Activated CD4-positive, alpha-beta T cell treated with anti-CD3 and anti-CD28 coated beads, Interleukin-2, Interleukin-6, amounts not matched to agents 100 ng/mL and 50 ng/mL, durations not matched to agents 16 hours and 8 hours (primary cell): Measurements from ENCODE around the gene DNAJC1.
"Not testable (repeated sequence)": the region's sequence is repeated elsewhere in the genome, so short reads cannot be mapped to it uniquely, and the experiment has no call there.

ENCODE experiments used
- DNase-seq: peaks from one replicate; pipeline ENCODE4 v3.0.0-alpha.2; 2020

Gene DNAJC1

GRCh38 chr10:22003177-22003963 lies at the start of gene DNAJC1:
DNAJC1 (minus strand) TSS chr10:22003730; CDS start chr10:22003434, 296 bp downstream.
- peak; percentile 98 for DNase-seq

DNA sequence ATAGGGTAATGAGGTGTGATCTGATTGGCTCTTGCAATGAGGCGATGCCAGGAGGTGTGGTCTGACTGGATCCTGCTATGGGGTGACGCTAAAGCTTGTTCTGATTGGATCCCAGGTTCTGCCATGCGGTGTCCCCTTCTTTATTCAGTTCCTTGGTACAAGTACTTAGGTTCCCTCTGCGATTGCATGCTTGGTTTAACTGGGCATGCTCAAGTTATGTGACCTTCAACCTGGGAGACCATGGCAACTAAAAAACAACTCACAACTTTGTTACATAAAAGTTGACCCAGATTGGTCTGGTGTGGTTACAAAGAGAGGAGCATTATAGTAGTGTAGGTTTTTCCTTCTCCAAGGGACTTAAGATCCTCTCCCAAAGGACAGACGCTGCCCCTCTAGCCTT lies 49.5 kb upstream of the DNAJC1 start:
- DNase-seq, result no peak

GRCh38 chr10:22049635-22050034 lies 46.1 kb upstream of the DNAJC1 start:
- no peak for DNase-seq

GRCh38 chr10:22047812-22048211 lies 44.3 kb upstream of the DNAJC1 start:
- no peak for DNase-seq

DNA sequence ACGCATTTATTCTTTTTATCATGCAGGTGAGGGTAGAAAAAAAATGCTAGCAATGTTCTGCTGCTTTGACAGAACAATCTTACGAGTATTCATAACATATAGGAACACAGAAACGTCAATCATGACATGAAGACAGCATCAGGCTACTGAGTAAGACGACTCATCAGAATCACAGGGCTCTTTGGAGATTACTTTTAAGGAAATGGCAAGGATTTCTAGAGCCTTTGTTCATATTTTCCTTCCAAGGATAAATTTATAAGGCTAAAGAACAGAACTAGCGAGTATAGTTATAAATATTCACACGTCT lies 39.8 kb upstream of the DNAJC1 start:
- DNase-seq, result no peak

GRCh38 chr10:22042557-22043326 lies 39.2 kb upstream of the DNAJC1 start:
- DNase-seq, result no peak

DNA sequence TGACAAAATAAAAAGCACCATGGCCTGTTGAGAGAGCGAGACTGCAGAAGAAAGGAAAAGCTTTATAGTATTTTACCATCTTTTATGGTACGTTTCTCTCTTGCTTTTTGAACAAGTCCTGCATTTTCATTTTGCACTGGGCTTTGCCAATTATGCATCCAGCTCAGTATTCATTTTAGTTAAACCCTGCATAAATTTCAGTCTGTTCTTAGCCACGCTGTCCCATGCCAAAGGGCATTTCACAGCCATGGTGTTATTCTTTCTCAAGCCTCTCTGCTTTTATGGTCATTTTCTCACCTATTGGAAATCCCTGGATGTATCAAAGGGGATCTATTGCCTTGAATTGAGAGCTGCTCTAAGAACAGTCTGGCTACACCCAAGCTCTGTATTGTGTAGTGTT lies 30.8 kb upstream of the DNAJC1 start:
- DNase-seq, result no peak

GRCh38 chr10:22032268-22032667 lies 28.7 kb upstream of the DNAJC1 start:
- DNase-seq, result not testable (repeated sequence)

- no peak for DNase-seq
Measured at GRCh38 chr10:22030421-22030820, 26.9 kb upstream of the DNAJC1 start.

GRCh38 chr10:22029445-22030236 lies 26.1 kb upstream of the DNAJC1 start:
- no peak for DNase-seq

- DNase-seq, result no peak
Measured at GRCh38 chr10:22027364-22028238, 24.1 kb upstream of the DNAJC1 start.

GRCh38 chr10:22026287-22026686 lies 22.8 kb upstream of the DNAJC1 start:
- DNase-seq, result no peak

DNA sequence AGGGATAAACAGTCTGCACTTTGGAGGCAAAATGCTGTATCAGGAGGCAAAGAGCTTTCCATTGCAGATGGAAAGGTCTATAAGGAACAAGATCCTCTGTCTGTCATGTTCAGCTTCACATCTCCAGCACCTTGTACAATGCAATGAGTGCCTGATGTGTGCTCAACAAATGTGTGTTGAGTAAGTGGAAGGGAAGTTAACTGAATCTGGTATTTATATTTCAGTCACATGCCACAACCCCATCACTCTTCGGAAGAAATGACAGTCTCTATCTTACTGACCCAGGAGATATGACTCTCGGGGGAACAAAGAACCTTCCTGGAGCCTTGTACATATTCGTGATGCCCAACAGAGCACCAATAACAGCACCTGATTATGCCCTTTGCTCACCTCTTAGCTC lies 20.0 kb upstream of the DNAJC1 start:
- DNase-seq, result no peak

- DNase-seq, result peak; percentile 17
Measured at GRCh38 chr10:22022257-22023032, 18.9 kb upstream of the DNAJC1 start.

GRCh38 chr10:22021144-22021543 lies 17.6 kb upstream of the DNAJC1 start:
- not testable (repeated sequence) for DNase-seq

GRCh38 chr10:22017283-22018020 lies 13.9 kb upstream of the DNAJC1 start:
- DNase-seq, result no peak

- DNase-seq, result no peak
Measured at GRCh38 chr10:22016046-22016705, 12.6 kb upstream of the DNAJC1 start.

DNA sequence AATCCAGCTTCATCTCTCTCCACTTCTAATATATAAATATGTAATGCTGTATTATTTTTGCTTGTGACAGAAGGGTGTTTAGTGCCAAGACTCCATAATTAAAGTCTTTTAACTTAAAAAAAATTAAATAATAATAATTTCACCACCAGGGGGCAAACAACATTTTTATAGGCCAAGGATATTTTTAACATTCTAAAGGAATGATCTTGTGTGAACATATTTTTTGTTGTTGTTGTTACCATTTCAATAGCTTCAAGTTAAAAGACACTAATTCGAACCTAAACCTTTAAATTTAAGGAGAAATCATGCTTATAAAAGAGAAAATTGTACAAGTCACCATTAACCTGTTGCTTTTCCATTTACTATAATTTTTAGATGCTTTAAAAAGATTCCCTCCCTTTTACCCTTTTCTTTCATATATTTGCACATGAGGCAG lies 7.5 kb upstream of the DNAJC1 start:
- DNase-seq, result no peak

- no peak for DNase-seq
Measured at GRCh38 chr10:22010539-22010938, 7.0 kb upstream of the DNAJC1 start.

DNA sequence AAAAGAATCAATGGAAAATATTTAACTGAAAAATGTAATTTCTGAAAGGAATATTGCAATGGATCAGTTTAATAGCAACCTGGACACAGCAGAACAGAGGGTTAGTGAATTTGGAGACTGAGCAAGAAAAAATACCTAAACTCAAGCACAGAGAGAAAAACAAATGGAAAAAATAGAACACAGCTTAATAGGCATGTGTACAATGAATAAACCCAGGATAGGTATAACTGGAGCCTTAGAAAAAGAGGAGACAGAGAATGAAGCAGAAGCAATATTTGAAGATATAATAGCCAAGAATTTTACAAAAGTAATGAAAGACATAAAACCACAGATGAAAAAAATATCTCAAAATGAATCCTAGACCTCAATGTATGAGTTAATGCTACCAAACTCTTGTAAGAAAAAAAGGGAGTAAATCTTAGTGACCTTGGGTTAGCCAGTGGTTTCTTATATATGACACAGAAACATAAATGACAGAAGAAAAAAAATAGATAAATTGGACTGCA lies 2.9 kb upstream of the DNAJC1 start:
- no peak for DNase-seq
